Measurements from ENCODE around the gene CCDC182.

Gene CCDC182

DNA sequence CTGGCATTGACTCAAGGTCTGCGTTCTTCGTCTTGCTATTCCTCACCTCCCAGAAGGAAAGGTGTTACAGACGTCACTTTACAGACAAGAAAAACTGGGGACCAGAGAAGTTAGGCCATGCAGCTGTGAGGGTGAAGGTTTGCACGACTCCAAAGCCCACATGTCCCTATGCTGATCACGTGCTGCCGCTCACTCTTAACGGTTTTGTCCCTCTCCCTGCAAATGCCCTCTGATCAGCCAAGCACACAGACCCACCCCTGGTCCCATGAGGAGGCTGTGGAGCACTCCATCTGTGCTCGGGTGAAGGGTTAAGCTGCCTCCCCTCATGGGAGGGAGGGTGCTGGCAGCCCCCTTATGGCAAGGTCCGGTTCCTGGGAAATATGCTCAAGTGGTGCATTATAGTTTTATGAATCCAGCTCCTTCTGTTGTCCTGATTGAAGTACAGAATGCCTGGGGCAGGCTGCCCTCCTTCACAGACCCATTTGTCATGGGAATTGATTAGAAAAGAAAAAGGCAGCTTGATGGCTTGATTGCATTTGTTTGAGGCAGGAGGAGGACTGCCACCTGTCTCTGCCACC is 18.8 kb downstream of the CCDC182 start:
- no peak for DNase-seq

DNA sequence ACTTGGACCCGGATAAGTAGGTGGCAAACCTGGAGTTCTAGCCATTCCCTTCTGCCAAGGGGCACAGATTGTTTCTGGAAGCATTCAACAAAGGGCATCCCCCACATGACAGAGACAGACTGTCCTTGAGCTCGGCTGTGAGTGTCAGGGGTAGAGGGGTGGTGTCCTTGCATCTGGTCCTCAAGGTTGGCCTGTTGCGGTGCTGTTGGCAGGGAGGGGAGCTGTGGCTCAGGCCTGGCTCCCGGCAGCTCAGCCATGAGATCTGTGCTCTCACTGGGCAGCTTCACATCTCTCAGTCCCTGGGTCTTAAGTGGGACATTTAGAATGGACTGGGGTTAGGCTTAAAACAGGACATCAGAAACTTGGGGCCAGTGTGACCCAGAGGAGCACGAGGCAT is 20.4 kb downstream of the CCDC182 start:
- DNase-seq, result no peak

- DNase-seq, result no peak
These were observed 20.9 kb downstream of the CCDC182 start for GRCh38 chr17:57724026-57724728.

GRCh38 chr17:57723427-57724025 is 21.6 kb downstream of the CCDC182 start:
- no peak for DNase-seq

DNA sequence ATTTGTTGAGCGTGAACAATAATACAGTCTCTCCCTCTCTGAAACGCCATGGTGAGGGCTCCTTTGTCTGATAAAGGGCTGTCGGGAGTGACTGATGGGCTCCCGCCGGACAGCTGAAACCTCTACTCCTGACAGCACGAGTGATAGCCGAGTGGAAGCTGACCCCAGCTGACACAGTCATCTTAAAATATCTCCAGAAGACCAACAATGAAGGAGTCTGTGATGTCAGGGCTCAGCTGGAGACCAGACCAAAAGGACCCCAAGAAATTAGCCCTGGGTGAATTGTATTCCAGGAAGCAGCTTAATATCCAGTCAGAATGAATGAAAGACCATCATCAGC is 22.4 kb downstream of the CCDC182 start:
- no peak for DNase-seq

- DNase-seq, result no peak
These were observed 23.0 kb downstream of the CCDC182 start for GRCh38 chr17:57721967-57722703.

DNA sequence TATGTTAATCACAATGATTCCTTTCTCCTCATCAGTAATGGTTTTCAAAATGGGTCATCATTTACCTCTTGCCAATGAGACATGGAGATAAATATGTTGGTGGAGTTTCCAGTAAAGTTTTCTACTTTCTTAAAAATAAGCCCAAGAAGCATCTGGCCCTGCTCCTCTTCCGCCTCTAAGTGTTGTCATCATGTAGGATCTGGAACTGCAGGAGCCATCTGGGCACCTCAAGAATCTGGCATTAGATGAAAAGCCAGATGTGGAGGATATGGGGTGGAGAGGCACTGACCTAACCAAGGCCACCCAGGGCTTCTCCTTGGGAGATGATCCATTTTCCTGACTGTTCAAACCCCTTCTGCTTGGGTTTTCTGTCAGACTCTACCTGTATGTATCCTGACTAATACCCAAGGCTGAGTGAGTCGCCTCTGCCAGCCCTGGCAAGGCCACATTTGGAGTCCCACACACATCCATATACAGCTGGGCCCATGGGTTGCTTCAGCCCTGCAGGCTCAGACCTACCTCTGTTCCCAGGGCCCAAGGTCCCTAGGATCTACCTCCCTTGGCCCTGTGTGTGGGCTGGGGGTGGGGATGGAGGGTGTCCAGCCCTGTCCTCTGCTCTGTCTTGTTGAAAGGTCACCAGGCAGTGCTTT is 24.6 kb downstream of the CCDC182 start:
- DNase-seq, result no peak

- DNase-seq, result no peak
These were observed 26.2 kb downstream of the CCDC182 start for GRCh38 chr17:57718878-57719277.

DNA sequence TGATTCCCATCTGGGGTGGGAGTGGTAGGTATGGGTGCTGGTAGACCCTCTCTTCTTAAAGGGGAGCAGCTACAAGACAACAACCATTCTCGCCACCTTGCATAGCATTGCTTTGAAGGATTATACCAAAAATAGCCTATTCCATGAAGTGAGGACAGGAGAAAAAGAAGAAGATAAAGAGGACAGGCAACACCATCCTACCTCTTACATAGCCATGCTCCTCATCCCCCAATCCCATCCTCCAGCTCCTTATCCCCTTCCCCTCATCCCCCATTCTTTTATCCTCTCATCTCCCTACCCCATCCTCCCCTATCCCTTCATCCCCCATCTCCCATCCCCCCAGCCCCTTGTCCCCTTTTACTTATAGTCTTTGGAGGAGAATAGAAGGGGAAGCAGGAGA is 29.1 kb downstream of the CCDC182 start:
- no peak for DNase-seq

- no peak for DNase-seq
These were observed 30.4 kb downstream of the CCDC182 start for GRCh38 chr17:57714665-57715180.

DNA sequence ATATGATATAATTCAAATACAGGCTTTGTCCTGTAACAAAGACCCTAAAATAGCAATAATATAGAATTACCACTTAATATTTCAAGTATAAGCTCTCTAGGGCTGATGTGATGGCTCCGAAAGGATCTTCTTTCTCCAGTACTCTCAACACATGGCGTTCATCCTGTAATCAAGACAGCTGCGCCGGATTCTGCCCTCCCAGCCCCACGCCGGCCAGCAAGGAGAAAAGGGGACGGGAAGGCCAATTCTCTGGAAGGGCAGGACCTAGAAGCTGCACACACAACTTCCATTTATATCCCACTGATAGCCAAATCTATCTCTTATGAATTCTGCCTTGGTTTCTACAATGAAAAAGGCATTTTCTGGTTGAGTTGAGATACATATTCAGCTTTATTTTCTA is 32.0 kb downstream of the CCDC182 start:
- DNase-seq, result no peak

DNA sequence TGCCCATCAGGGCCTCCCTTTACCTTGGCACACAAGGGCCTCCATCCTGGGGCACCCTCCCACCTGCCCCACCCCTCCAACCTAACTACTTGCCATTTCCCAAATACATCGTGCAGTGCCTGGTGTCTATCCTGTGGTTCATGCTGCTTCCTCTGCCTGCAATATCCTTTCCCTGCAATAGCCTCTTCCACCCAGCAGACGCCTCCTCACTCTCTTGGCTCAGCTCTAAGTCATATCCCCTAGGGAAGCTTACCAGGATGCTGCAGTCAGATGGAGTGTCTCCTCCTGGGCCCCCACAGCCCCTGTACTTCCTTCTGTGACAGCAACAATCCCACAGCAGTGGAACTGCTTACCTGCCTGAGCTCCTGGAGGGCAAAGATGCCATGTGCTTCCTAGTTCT is 36.7 kb downstream of the CCDC182 start:
- no peak for DNase-seq

- no peak for DNase-seq
These were observed 37.2 kb downstream of the CCDC182 start for GRCh38 chr17:57707892-57708291.

DNA sequence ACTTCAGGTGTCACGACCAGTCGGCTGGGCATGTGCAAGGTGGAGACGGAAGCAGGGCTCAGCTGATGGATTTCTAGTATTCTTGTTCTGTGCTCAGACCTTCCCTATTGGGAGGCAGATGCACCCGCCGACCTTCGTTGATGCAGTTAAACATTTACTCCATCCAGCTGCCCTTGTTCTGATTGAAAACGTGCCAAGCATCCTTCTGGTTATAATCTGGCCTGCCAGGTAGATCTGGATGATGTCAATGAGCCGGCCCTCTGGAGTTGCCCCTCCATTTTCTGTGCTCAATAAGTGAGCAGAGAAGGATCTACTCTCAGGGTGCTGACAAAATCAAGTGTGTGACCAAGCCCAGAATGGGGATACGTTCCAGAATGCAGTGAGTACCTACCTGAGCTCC is 38.3 kb downstream of the CCDC182 start:
- DNase-seq, result no peak

DNA sequence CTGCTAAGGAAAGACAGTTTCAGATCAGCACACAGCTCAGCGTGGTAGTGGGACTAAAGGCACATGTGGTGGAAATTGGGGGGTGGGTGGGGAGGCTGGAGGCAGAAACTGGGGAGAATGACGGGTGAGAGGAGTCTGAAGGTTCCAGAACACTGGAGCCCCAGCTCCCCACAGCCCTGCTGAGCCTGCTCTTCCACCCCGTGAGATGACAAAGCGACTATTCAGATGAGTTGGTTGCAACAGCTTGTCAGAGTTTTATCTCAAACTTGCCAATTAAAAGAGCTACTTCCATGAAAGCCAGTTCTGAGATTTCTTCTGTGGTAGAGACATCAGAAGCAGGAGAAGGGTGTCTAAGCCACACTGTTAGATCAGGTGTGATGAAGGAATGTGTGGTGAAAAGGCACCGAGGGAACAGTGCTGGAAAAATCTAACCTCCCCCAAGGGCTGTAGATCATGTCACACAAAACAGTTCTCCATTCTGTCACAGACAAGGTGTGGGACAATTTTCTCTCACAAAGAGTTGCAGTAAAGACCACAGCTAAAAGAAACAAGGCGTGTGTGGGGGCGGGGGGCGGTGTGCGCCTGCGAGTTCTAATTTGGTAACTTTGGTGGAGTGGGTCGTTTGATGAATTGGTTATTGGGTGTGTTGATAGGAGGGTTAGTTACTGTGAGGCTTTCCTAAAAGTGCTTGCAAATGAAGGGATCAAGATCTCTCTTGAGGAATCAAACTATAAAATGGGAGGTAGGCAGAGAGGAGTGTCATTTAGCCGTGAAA is 39.0 kb downstream of the CCDC182 start:
- no peak for DNase-seq

DNA sequence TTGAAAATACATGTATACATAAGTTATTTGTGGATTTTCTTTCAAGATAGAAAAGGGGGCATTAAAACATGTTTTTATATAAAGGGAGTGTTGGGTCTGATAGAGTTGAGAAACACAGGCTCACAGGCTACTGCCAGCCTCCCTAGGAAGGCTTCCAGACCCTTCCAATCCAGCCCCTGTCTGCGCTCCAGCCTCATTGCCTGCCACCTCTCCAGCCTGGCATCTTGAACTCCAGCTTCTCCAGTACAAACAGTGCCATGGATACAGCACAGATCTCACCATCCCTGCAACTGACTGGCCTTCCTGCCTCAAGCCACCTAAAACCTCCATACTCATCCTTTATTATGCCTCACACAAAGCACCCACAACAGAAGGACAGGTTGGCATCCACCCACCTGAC is 40.7 kb downstream of the CCDC182 start:
- DNase-seq, result no peak

DNA sequence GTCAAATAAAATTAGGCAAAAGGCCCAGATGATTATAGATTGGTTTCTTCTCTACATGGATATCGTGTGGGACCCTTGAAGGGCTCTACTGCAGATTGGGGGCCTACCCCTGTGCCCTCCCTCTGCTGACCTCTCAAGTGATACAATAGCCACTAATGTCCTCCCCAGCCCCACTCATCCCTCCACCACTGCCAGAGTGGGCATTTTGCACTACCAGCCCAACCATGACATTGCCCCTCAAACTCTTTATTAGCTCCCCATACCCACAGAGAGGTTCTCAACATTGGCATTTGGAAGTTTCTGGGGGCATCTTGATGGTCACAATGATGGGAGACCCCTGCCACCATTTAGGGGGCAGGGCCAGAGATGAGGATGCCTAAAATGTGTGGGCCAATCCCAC is 41.8 kb downstream of the CCDC182 start:
- no peak for DNase-seq

DNA sequence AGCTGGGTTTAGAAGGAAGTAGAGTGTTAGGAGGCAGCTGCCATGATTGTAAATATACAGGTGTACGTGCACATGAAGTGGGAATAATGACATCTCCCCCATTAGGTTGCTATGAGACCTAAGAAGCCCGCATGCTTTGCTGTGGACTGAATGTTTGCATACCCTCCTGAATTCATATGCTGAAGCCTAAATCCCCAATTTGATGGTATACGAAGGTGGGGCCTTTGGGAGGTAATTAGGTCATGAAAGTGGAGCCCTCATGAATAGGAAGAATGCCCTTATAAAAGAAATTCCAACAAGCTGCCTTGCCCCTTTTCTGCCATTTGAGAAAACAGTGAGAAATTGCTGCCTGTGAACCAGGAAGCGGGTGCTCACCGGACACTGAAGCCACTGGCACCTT is 44.0 kb downstream of the CCDC182 start:
- peak; percentile 95 for DNase-seq

GRCh38 chr17:57699751-57700219 is 45.3 kb downstream of the CCDC182 start:
- no peak for DNase-seq

GRCh38 chr17:57697891-57698711 is 47.0 kb downstream of the CCDC182 start:
- DNase-seq, result no peak

DNA sequence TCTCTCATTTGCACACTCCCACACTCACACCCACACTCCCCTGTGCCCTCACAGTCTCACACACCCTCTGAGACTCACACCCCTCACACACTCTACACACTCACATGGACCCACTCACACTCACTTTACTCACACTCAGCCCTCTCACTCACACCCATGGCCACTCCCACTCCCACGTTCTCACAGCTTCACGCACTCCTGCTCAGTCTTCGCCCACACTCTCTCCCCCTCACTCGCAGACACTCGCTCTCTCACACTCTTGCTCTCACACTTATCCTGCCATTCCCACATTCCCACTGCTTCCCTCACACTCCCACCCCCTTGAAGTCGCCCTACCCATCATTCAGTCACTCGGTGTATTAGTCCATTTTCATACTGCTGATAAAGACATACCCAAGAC is 47.9 kb downstream of the CCDC182 start:
- DNase-seq, result no peak
